ENCODE results near the gene GPR157.

Gene GPR157

GRCh38 chr1:9088807-9089206 lies 40.1 kb downstream of the GPR157 start:
- no peak for DNase-seq (ENCODE audit: low read depth in 3 of 3, low spot score in 1 of 3)

- DNase-seq (ENCODE audit: low read depth in 3 of 3, low spot score in 1 of 3) = no peak
These were observed 41.3 kb downstream of the GPR157 start for GRCh38 chr1:9087411-9088125.

- DNase-seq (ENCODE audit: low read depth in 3 of 3, low spot score in 1 of 3) = no peak
These were observed 42.1 kb downstream of the GPR157 start for GRCh38 chr1:9086796-9087195.

- DNase-seq (ENCODE audit: low read depth in 3 of 3, low spot score in 1 of 3) = no peak
These were observed 42.9 kb downstream of the GPR157 start for GRCh38 chr1:9086045-9086444.

GRCh38 chr1:9085306-9085940 lies 43.5 kb downstream of the GPR157 start:
- DNase-seq (ENCODE audit: low read depth in 3 of 3, low spot score in 1 of 3) = no peak

GRCh38 chr1:9084906-9085305 lies 44.0 kb downstream of the GPR157 start:
- no peak for DNase-seq (ENCODE audit: low read depth in 3 of 3, low spot score in 1 of 3)

GRCh38 chr1:9081473-9081872 lies 47.4 kb downstream of the GPR157 start:
- DNase-seq (ENCODE audit: low read depth in 3 of 3, low spot score in 1 of 3) = no peak

GRCh38 chr1:9080705-9081291 lies 48.1 kb downstream of the GPR157 start:
- DNase-seq (ENCODE audit: low read depth in 3 of 3, low spot score in 1 of 3) = no peak

- no peak for DNase-seq (ENCODE audit: low read depth in 3 of 3, low spot score in 1 of 3)
These were observed 48.8 kb downstream of the GPR157 start for GRCh38 chr1:9079988-9080704.

GRCh38 chr1:9078752-9079500 lies 50.0 kb downstream of the GPR157 start:
- DNase-seq (ENCODE audit: low read depth in 3 of 3, low spot score in 1 of 3) = no peak

- no peak for DNase-seq (ENCODE audit: low read depth in 3 of 3, low spot score in 1 of 3)
These were observed 50.7 kb downstream of the GPR157 start for GRCh38 chr1:9078015-9078751.

GRCh38 chr1:9075022-9075421 lies 53.9 kb downstream of the GPR157 start:
- no peak for DNase-seq (ENCODE audit: low read depth in 3 of 3, low spot score in 1 of 3)

- no peak for DNase-seq (ENCODE audit: low read depth in 3 of 3, low spot score in 1 of 3)
These were observed 55.8 kb downstream of the GPR157 start for GRCh38 chr1:9073143-9073542.

- no peak for DNase-seq (ENCODE audit: low read depth in 3 of 3, low spot score in 1 of 3)
These were observed 57.2 kb downstream of the GPR157 start for GRCh38 chr1:9071554-9072235.

GRCh38 chr1:9070486-9070885 lies 58.4 kb downstream of the GPR157 start:
- no peak for DNase-seq (ENCODE audit: low read depth in 3 of 3, low spot score in 1 of 3)

- DNase-seq (ENCODE audit: low read depth in 3 of 3, low spot score in 1 of 3) = no peak
These were observed 59.4 kb downstream of the GPR157 start, which contains the start of gene SLC2A5 for GRCh38 chr1:9069326-9070100. Gene SLC2A5, minus strand, starts transcription at chr1:9069635. Its CDS starts 99 bp downstream, at chr1:9069536.

GRCh38 chr1:9068981-9069325 lies 59.9 kb downstream of the GPR157 start:
- no peak for DNase-seq (ENCODE audit: low read depth in 3 of 3, low spot score in 1 of 3)

- DNase-seq (ENCODE audit: low read depth in 3 of 3, low spot score in 1 of 3) = no peak
These were observed 61.7 kb downstream of the GPR157 start for GRCh38 chr1:9066945-9067807.
